Coronary artery (tissue), 2 donors: ENCODE measurements around the gene TBC1D16.

Experiments used
- DNase-seq: peaks from one replicate; pipeline ENCODE4 v3.0.0-alpha.2; 2017; ENCODE audit warnings: low spot score
- H3K27ac ChIP-seq, 2 donors: fragments of 200-600 bp; sonication (generic); one replicate each; pipeline ENCODE4 v1.5.1; 2016 to 2019
- H3K4me3 ChIP-seq: fragments of 200-600 bp; sonication (generic); 2 replicates; pipeline ENCODE4 v1.5.1; 2016; ENCODE audit warnings: mild to moderate bottlenecking, moderate library complexity
- TF ChIP-seq, protein P1 (sequence below): fragments of 200-600 bp; sonication (generic); IDR thresholded peaks from one replicate; pipeline ENCODE4 v1.5.1; 2019; ENCODE audit warnings: antibody characterized with exemption

The TBC1D16 gene

DNA sequence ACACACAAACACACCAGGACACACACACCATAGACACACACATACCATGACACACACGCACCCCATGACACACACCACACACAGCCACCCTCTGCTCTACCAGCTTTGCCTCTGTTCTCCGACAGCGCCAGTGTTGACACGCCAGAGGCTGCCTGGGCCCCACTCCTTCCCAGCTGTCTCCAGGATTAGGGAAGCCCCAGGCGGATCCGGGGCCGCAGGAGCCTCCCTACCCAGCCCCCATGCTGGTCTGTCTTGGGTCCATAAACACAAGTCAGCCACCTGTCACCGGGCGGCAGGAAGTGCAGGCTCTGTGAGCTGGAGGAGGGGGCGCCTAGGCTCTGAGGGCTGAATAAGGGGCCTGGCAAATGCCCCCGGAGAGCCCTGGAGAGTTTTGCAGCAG, 10.5 kb downstream of the TBC1D16 start:
- H3K4me3 ChIP-seq: no peak overlapping the region
- no peak overlapping the region for H3K27ac ChIP-seq
- TF ChIP-seq, protein P1, sequence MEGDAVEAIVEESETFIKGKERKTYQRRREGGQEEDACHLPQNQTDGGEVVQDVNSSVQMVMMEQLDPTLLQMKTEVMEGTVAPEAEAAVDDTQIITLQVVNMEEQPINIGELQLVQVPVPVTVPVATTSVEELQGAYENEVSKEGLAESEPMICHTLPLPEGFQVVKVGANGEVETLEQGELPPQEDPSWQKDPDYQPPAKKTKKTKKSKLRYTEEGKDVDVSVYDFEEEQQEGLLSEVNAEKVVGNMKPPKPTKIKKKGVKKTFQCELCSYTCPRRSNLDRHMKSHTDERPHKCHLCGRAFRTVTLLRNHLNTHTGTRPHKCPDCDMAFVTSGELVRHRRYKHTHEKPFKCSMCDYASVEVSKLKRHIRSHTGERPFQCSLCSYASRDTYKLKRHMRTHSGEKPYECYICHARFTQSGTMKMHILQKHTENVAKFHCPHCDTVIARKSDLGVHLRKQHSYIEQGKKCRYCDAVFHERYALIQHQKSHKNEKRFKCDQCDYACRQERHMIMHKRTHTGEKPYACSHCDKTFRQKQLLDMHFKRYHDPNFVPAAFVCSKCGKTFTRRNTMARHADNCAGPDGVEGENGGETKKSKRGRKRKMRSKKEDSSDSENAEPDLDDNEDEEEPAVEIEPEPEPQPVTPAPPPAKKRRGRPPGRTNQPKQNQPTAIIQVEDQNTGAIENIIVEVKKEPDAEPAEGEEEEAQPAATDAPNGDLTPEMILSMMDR: no peak
- DNase-seq: no peak

DNA sequence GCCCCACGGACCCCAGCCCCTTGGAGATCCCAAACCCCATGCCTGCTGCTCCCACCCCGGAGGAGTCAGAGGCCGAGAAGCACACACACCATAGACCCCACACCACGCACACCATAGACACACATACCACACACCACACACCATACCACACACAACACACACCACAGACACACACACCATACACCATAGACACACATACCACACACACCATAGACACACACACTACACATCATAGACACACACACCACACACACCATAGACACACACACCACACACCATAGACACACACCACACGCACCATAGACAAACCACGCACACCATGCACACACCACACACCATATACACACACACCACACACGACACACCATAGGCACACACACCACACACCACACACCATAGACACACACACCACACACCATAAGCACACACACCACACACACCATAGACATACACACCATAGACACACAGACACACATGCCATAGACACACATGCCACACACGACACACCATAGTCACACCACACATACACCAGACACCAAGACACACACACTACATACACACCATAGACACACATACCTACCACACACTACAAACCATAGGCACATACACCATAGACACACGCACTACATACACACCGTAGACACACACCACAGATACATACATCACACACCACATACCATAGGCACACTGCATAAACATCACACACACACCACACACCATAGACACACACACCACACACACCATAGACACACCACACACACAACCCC, 11.3 kb downstream of the TBC1D16 start:
- Histone ChIP-seq H3K4me3 (peak overlapping the region; percentile 37), H3K27ac (no peak overlapping the region)
- no peak for DNase-seq
- TF ChIP-seq, protein P1: no peak

DNA sequence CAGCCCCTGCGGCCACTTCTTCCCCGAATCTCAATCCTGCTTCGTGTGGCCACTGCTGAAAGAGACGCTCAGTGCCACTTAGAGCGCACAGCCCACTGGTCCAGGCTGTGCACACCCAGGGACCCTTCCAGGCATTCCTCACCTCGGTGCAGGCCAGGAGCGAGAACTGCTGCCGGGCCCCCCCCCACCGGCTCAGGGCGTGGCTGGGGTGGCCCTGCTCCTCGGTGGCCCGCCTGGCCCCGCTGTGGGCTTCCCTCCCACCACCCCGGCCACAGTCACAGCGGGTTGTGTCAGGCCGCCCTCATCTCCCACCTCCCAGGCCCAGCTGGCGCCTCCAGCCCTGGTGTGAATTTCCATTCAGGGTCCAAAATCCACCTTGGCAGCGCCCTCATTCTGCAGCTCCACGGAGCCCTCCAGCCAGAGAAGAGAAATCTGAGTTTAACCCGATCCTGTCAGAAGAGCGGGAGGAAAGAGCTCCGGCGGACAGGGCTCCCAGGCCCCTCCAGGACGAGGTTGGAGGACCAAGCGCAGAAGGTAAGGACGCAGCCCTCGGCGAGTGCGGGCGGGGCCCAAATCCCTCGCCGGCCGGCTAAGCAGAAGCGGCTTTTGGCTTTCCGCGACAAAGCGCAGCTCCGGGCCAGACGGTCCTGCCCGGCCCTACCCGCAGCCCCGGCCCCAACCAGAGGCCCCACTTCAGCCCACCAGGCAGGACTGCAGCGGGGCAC, 12.0 kb downstream of the TBC1D16 start:
- TF ChIP-seq, protein P1: no peak
- Histone ChIP-seq H3K27ac (peak overlapping the region in 1 of 2 donors; percentile 41), H3K4me3 (peak overlapping the region; percentile 37)
- DNase-seq: no peak

DNA sequence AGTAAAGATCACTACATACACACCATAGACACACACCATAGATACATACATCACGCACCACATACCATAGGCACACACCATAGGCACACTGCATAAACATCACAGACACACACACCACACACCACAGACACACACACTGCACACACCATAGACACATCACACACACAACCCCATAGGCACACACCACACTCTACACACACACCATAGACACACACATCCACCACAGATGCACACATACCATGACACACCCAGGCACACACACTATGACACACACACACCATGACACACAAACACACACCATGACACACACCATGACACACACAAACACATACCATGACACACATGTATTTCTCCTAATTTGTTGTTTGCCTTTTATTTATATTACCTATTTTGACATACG, 14.1 kb downstream of the TBC1D16 start:
- DNase-seq: no peak
- H3K27ac ChIP-seq: no peak overlapping the region
- TF ChIP-seq, protein P1: no peak
- H3K4me3 ChIP-seq: no peak overlapping the region

DNA sequence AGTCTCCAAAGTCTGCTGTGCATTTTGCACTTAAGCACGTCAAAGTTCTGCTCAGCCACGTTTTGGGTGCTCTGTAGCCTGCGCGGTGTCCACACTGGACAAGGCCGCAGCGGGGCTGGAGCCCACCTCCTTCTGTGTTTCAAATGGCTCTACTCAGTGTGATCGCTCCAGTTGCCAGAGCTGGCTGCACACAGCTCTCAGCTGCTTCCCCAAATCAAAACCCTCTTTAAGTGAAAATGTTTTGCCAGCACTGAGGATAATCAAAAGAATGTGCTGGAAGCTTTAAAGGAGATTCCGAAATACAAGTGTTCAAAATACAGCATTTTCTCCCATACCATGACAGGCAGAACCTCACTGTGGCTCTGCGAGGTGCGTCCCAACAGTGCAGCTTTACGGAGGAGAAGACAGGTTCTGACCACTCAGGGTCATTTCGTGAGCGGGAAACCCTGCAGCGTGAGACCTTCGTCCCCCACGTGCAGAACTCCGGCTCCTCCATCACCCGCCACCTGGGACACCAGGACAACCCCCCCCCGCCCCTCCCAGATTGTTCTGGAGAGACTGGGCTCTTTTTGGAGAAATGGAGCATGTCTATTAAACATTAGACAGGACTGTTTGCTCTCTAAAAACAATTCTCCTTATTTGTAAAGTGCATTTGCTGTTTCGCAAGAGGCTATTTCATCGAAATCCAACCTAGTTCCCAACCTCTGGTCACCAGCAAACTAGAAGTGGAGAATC, 16.6 kb downstream of the TBC1D16 start:
- TF ChIP-seq, protein P1: no peak
- no peak overlapping the region for H3K27ac ChIP-seq
- no peak for DNase-seq
- no peak overlapping the region for H3K4me3 ChIP-seq

DNA sequence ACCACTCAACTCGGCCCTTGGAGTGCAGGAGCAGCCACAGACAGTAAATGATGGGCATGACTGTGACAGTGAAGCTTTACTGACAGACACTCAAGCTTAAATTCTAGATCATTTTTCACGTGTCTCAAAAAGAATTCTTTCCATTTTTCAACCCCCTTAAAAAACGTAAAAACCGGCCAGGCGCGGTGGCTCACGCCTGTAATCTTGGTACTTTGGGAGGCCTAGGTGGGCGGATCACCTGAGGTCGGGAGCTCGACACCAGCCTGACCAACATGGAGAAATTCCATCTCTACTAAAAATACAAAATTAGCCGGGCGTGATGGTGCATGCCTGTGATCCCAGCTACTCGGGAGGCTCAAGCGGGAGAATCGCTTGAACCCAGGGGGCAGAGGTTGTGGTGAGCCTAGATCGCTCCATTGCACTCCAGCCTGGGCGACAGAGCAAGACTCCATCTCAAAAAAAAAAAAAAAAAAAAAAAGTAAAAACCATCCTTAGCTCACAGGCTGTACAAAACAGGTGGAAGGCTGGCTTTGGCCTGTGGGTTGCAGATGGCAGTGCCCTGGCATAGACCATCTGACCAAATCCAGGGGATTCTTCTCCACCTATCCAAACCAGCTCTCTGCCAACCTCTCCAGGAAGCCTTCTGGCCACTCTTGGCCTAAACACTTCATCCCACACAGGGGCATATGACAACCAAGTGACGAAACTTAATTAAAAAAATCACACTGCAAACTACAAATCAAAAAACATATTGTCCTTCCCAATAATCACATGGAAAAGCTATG, 18.3 kb downstream of the TBC1D16 start:
- no peak for DNase-seq
- H3K4me3 ChIP-seq: no peak overlapping the region
- H3K27ac ChIP-seq: no peak overlapping the region
- TF ChIP-seq, protein P1: no peak
